Inflammatory macrophage (primary cell): Measurements from ENCODE around the gene RPL31.
"Not testable (repeated sequence)": the region's sequence is repeated elsewhere in the genome, so short reads cannot be mapped to it uniquely, and the experiment has no call there.

Experiments used
- DNase-seq, 2 donors: peaks; one replicate each; pipeline ENCODE4 v3.0.0-alpha.2; 2020 to 2022

The RPL31 gene

DNA sequence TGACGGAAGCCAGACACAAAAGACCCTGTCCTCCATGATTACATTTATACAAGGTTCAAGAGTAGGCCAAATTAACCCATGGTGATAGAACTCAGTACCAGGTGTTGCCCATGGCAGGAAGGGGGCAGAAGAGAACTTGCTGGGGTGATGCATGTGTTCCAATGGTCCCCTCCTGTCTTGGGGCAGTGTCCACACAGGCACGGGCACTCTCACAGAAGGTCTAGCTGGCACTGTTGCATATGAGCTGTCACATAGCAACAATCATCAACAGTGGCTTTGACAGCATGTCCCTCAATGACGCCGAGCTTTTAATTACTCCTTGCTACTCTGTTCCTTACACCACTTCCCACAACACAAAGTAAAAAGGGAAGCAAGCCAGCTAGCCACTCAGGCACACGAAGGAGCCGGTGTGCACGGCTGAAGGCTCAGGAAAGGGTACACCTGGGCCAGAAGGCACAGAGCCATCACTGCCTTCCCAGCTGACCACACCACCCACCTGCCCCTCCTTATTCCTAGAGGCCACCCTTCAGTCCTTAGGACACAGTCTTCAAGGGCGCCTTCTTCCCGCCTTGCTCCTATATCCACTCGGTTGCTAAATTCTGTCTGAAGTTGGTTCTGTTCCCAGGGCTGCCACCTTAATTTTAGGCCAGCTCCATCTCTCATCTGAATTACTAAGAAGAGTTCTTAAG, 28.9 kb downstream of the RPL31 start:
- peak; percentile 15 to 26 for DNase-seq

DNA sequence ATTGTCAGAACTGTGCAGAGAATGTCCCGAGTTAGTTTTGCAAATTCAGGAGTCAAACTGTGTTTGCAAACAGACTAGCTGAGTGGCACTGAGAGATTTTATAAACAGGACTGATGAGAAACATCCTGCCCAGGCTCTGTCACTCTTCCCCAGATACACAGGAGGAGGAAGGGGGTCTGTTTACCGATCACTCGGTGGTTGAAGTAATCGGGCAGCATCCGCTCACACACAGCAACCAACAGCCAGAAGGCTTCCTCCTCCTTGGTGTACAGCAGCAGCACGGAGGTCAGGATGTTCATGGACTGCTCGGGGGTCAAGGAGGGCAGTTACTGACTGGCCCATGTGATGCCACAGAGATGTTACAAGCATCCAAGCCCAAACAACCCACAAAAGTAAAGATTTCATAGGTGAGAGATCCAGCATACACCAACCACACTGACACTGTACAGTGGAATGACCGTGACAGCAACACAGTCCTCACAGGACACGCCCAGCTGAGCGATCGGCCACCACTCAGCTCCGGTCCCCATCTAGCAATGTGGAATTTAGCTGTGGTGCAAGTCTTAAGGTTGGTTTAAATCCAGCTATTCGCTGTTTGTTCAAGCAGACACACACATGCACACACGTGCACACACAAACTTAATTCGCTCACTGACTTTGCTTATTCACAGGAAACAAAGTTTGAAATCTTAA, 30.1 kb downstream of the RPL31 start:
- no peak for DNase-seq

DNA sequence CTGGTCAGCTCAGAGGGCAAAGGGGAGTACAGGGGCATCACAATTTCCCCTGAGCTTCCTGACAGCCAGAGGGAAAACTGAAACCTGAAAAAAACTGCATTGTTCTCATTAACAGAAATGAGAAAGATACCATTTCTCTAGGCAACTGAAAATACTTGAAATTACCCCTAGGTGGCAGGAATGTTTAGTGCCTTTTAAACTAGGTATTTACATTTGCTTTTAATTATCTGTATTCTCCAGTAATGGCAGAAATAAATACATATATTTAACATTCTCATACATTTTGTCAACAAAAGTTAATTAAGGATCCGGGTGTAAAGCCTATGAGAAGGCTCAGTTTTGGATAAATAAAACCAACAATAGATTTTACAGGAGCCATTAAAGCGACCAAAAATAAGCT, 34.5 kb downstream of the RPL31 start:
- peak; percentile 30 to 37 for DNase-seq

DNA sequence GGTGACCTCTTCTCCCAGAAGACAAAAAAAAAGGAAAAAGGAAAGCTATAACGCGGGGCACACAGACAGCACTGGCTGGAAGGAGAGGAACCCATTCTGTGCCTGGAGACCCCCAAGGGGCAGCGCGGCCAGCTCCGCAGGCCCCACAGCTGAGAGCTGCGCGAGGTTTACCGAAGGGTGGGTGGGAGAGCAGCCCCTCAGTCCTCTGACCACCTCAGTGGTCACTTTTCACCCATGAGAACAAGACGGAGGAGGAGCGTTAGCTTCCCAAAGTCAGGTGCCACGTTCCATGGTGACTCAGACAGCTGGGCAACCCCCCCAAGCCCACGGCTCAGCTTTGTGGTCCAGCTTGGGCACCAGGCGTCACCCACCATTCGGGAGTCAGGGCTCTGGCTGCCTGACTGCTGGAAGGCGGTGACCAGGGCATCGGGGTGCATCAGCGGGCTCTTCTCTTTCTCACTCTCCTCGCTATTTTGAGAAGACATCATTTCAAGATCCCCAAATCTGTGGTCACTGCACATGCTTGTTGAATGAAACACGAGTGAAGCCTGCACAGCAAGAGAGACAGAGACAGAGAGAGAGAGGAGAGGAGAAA, 35.2 kb downstream of the RPL31 start:
- no peak for DNase-seq

DNA sequence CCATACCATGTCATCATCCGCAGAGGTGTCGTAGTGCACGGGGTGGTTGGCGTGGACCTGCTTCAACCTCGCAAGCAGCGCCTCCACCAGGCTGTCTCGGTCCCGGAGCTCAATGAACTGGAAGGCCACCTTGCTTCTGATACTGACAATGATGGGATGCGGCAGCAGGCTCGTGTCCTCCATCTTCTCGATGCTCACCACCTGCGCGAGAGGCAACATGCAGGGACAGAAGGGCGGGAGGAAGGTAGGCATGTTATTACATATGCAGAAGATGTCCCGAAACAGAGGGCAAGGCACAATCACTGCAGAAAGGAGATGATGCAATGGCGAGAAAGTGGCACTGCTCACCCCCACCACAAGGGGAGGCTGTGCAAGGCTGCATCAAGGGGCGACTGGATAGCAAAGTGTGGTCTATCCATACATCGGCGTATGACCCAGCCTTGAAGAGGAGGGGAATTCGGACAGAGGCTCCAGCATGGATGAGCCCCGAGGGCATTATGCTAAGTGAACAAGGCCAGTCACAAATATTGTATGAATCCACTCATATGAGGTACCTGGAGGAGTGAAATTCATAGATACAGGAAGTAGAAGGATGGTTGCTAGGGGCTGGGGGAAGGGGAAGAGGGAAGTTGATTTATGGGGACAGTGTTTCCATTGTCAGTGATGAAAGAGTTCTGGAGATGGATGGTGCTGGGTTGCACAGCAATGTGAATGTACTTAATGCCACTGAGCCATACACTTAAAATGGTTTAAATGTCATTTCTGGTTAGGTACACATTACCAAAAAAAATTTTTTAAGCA, 36.6 kb downstream of the RPL31 start:
- DNase-seq = peak; percentile 57 to 63

DNA sequence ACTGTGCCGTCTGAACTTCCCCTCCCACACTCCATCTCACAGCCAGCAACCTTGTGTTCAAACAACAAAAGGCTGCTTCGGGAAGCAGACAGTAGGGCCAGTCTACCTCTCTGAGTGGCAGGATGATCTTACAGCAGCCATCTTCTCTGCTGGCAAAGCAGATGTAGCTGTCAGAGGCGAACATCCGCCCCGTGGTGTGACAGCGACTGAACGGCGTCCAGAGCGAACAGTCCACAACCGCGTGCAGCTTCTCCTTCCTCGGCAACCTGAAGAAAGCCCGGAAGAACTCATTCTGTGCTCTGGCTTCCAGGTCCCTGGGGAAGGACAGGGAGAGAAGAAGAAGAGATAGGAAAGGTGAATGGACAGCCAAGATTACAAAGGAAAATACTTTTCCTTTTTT, 38.0 kb downstream of the RPL31 start:
- DNase-seq = no peak

DNA sequence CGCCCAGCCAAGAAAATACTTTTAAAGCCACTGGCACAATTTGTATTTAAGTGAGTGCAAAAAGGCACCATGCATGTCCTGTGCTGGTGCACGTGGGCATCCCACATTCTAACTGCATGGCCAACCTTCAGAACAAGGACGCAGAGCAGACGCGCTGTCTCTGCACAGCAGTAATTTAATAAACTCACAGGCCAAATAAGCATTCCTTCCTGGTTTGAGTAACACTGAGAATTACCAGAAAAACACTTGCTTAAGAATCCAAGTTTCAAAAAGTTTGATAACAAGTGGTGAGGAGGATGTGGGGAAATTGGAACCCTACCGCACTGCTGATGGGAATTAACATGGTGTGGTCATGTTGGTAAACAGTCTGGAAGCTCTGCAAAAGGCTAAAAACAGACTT, 38.7 kb downstream of the RPL31 start:
- DNase-seq = peak in 1 of 2 donors; percentile 40

DNA sequence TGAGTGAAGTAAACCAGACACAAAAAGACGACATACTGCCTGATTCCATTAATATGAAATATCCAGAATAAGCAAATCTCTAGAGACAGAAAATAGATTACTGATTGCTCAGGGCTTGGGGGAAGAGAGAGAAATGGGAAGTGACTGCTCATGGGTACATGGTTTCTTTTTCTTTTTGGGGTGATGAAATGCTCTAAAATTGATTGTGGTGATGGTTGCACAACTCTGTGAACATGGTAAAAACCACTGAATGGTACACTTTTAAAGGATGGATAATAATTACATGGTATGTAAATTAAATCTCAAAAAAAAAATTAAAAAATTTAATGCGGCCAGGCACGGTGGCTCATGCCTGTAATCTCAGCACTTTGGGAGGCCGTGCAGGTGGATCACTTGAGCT, 39.3 kb downstream of the RPL31 start:
- DNase-seq = peak; percentile 60 to 81

DNA sequence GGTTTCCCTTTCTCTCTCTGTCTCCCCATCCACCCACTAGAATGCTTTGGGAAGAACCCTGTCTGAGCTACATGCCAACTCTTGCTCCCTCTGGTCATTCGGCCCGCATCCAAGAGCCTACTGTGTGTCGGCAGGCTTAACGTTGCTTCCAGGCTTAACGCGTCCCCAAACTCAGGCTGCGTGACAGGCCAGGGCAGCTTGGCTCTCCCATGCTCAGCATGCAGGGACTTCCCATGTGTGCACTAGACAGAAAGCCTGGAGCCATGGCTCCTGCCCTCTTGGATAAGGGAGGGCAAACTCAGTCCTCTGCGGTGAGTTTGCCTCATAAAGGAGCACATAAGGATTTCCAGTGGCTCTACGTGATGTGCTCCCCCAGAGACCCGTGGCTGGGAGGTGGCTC, 43.2 kb downstream of the RPL31 start:
- DNase-seq = no peak

DNA sequence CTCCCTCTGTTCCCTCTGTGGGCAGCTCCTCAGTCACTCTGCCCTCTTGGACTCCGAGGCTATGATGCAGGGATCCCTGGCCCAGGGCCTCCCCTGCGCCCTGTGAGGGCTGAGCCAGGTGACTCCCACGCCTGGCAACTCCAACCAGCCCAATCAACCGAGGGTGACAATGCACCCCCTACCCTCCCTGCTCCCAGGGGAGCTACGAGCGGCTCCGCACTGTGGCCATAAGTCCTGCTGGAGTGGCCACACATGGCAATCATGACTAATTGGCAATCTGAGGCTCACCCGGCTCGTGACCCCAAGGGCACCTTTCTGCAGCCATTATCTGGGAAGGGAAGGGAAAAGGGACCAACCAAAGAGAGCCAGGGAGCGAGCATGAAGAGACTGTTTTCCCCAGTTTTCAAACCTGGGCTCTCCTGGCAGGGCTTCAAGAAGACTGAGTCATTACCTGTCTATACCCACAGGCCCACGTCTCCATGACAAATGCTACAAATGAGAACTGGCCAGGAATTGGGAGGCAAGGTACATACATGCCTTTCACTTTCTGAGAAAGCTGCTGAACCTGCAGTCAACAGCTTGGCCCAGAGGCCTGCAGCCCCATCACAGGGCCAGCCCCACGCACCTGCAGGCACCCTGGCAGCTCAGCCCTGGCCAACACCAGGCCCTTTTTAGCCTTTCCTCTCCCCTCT, 45.1 kb downstream of the RPL31 start:
- DNase-seq = no peak

DNA sequence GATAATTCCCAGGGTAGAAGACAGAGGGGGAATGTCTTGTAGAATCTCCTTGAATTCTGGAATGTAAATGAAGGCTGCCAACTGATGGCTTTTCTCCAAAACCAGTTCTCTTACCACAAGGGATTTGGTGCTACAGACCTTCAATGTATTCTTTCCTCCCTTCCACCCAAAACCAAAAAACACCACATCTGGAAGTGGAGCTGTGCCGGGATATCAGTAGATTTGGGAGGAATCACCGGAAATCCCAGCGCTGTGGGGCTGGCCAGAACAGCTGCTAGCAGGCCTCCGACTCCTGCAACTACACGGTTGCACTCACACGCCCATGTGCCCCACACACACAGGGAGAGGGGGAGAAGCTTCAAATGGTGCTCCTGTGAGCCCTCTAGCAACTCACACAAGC, 45.7 kb downstream of the RPL31 start:
- DNase-seq = no peak

DNA sequence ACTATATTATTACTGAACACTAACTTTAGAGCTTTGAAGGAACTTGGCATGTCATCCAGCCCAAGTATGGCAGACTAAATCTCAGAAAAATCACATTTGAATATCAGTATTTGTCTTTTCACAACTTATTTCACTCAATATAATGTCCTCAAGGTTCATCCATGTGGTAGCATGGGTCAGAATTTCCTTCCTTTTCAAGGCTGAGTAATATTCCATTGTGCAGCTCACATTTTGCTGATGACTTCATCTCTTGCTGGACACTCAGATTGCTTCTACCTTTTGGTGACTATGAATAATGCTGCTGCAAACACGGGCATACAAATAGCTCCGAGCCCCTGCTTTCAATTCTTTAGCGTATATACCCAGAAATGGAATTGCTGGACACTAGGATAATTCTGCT, 46.7 kb downstream of the RPL31 start:
- DNase-seq = no peak

DNA sequence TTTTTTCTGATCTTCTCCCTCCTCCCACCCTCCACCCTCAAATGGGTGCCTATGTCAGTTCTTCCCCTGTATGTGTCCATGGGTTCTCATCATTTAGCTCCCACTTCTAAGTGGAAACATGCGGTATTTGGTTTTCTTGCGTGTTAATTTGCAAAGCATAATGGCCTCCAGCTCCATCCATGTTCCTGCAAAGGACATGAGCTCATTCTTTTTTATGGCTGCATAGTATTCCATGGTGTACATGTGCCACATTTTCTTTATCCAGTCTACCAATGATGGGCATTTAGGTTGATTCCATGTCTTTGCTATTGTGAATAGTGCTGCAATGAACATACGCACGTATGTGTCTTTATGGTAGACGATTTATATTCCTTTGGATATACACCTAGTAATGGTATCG, 48.8 kb downstream of the RPL31 start:
- DNase-seq = not testable (repeated sequence)

DNA sequence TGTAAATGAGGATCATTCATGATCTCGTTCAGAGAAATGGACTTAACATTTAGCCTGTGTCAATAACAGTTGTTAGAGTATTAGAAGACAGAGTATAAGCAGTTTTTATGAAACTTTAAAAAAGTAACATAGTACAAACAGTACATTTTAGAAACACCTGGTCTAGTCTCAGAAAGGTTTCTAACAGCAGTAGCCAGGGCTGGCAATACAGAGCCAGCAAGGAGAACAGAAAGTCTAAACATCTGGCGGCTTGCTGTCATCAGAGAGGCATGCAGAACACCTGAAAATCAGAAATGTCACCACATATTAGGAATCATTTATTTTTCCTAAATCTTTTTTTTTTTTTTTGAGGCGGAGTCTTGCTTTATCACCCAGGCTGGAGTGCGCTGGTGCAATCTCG, 50.1 kb downstream of the RPL31 start:
- DNase-seq = no peak

DNA sequence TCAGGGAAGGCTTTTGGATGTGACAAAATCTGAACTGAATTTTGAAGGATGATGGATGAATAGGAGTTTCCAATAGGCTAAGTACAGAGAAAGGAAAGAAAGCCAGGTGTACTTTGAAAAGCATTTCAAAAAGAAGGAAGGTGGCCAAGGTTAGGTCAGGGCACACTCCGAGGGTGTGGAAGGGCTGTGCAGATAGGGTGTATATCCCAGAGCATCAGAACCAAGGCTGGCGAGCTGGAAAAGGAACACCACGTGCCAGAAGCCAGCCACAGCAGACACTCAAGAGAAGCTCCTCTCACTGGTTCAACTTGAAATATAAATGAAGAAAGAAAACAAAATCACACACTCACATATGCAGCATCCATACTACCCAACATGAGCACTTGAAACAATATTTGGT, 51.0 kb downstream of the RPL31 start:
- DNase-seq = no peak
